Peyer's patch (tissue), 4 donors: Measurements from ENCODE around the gene PPP1R12B.

ENCODE experiments used
- POLR2A ChIP-seq, 2 donors: fragments of 450-650 bp; IDR thresholded peaks; one replicate each; pipeline ENCODE4 v1.5.1; 2017; ENCODE audit warnings: antibody characterized with exemption in 2 of 2, mild to moderate bottlenecking in 2 of 2, moderate library complexity in 2 of 2
- TF ChIP-seq, protein P1 (sequence below), 6 experiments: fragments of 450-650 bp in 4 of 6; fragments of 200-600 bp in 2 of 6; sonication (generic) in 1 of 6; IDR thresholded peaks; one replicate each; pipeline ENCODE4 v1.5.1; 2017 to 2019; ENCODE audit warnings: antibody characterized with exemption in 6 of 6, mild to moderate bottlenecking in 3 of 6, moderate library complexity in 1 of 6

DNA sequence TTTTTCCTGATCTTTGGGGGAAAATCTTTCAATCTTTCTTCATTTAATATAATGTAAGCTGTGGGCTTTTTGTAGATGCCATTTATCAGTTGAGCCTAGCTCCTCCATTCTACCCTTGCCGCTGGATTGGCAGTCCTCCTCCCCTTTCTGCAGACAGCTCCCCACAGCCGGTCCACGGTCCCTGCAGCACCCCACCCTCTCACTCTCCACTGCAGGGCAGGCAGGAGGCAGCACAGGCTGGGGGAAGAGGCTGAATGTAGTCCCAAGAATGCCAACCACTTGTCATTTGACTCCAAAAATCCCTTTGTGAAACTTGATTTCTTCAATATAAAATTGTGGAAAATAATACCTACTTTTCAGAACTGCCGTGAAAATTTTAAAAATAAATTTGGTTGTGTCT lies 265.1 kb downstream of the PPP1R12B start:
- TF ChIP-seq, protein P1, sequence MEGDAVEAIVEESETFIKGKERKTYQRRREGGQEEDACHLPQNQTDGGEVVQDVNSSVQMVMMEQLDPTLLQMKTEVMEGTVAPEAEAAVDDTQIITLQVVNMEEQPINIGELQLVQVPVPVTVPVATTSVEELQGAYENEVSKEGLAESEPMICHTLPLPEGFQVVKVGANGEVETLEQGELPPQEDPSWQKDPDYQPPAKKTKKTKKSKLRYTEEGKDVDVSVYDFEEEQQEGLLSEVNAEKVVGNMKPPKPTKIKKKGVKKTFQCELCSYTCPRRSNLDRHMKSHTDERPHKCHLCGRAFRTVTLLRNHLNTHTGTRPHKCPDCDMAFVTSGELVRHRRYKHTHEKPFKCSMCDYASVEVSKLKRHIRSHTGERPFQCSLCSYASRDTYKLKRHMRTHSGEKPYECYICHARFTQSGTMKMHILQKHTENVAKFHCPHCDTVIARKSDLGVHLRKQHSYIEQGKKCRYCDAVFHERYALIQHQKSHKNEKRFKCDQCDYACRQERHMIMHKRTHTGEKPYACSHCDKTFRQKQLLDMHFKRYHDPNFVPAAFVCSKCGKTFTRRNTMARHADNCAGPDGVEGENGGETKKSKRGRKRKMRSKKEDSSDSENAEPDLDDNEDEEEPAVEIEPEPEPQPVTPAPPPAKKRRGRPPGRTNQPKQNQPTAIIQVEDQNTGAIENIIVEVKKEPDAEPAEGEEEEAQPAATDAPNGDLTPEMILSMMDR (IDR thresholded peaks at IDR 0.05): no peak
- TF ChIP-seq POLR2A (IDR thresholded peaks at IDR 0.05): no peak
